Sigmoid colon (tissue), 7 donors: ENCODE results near the gene KRT80. TPM values are rescaled to one million over a fixed set of nuclear protein-coding genes. Genes with fewer than 3 reads are reported as not detected.
A peak's percentile ranks its signal among the peaks of the same experiment; 100 is the strongest.

Experiments used
- DNase-seq: peaks from one replicate; pipeline ENCODE4 v3.0.0-alpha.2; 2019
- H3K27ac ChIP-seq, 4 donors: fragments of 200-600 bp; sonication (generic); one replicate each; pipeline ENCODE4 v1.5.1; 2016 to 2019; ENCODE audit warnings: mild to moderate bottlenecking in 1 of 4
- H3K27me3 ChIP-seq, 3 donors: fragments of 200-600 bp; sonication (generic); one replicate each; pipeline ENCODE4 v1.5.1; 2019; ENCODE audit warnings: mild to moderate bottlenecking in 1 of 3
- H3K36me3 ChIP-seq, 4 donors: fragments of 200-600 bp; sonication (generic); one replicate each; pipeline ENCODE4 v1.5.1; 2016 to 2019
- H3K4me1 ChIP-seq, 4 donors: fragments of 200-600 bp; sonication (generic); one replicate each; pipeline ENCODE4 v1.5.1; 2017 to 2019
- H3K4me3 ChIP-seq, 4 donors: fragments of 200-600 bp; sonication (generic); one replicate each; pipeline ENCODE4 v1.5.1; 2017 to 2019; ENCODE audit warnings: mild to moderate bottlenecking in 2 of 4, moderate library complexity in 1 of 4
- H3K9me3 ChIP-seq, 4 donors: fragments of 200-600 bp in 3 of 4; sonication (generic) in 3 of 4; one replicate each; pipeline versions ENCODE4 v1.5.1 to v1.6.1; 2013 to 2019
- CTCF ChIP-seq, 4 experiments: fragments of 450-650 bp in 3 of 4; fragments of 200-600 bp in 1 of 4; IDR thresholded peaks; one replicate each; pipeline ENCODE4 v1.5.1; 2016 to 2019; ENCODE audit warnings: antibody characterized with exemption in 4 of 4, mild to moderate bottlenecking in 3 of 4, moderate library complexity in 2 of 4
- EP300 ChIP-seq, 4 donors: sonication (generic); formaldehyde crosslinking; IDR thresholded peaks; one replicate each; pipeline ENCODE4 v1.6.1; 2017; ENCODE audit warnings: antibody characterized with exemption in 4 of 4
- POLR2A ChIP-seq, 2 donors: fragments of 450-650 bp; IDR thresholded peaks; one replicate each; pipeline ENCODE4 v1.6.1; 2016; ENCODE audit warnings: antibody characterized with exemption in 2 of 2, mild to moderate bottlenecking in 2 of 2, moderate library complexity in 2 of 2
- POLR2AphosphoS5 ChIP-seq, 4 donors: sonication (generic); formaldehyde crosslinking; IDR thresholded peaks; one replicate each; pipeline ENCODE4 v1.6.1; 2017; ENCODE audit warnings: antibody characterized with exemption in 4 of 4
- WGBS, 2 donors: extraction: QIAGEN DNeasy Blood & Tissue Kit; methylation state at CpG; one replicate each; pipeline ENCODE4 v1.1.7; 2013; 5-methylcytosine and 5-hydroxymethylcytosine counted together
- intact Hi-C: fragments of 100-400 bp; cut with DNase I; formaldehyde crosslinking; loops from one replicate; pipeline ENCODE4 v1.15.1; 2023
- polyA plus RNA-seq, 3 donors: library from polyadenylated mRNA; stranded (reverse); fragments of 200-250 nt; gene quantifications; one replicate each; pipeline ENCODE4 v1.2.3, GENCODE V29; 2013
- total RNA-seq, 4 donors: library from RNA; depleted of rRNA; stranded (reverse); fragments of >200 nt; gene quantifications; one replicate each; pipeline ENCODE4 v1.1.0, GENCODE V29; 2016
- donor health status: healthy with polysubstance abuse.
- donor health status: Bipolar disorder and iron deficiency.
- donor health status: healthy.

KRT80 gene
- total and polyA plus RNA-seq, 7 donors: under 0.01 to 0.34 TPM; not detected in 5

- intact Hi-C loops: loop anchor here (2.0 to 10.0 kb wide), 2 partner anchors 170 to 428 kb away; no protein-coding TSS in a partner anchor
- DNase-seq: peak; percentile 84
- Histone ChIP-seq H3K4me1 (peaks cover 0 to 7% (median 6%) of the 10 kb centered on the region in 4 donors), H3K27me3 (no peaks in the 10 kb centered on the region), H3K9me3 (no peaks in the 10 kb centered on the region), H3K36me3 (no peaks in the 10 kb centered on the region), H3K4me3 (no peak overlapping the region), H3K27ac (no peak overlapping the region)
- peak; percentile 92 to 98 (median 94) for TF ChIP-seq CTCF (IDR thresholded peaks at IDR 0.05)
- TF ChIP-seq POLR2A (IDR thresholded peaks at IDR 0.05): no peak
- no peak for TF ChIP-seq EP300 (IDR thresholded peaks at IDR 0.05)
- 45 to 53% methylated on average over 15 of the region's 15 CpGs for WGBS, 2 donors
These were observed 34.9 kb downstream of the KRT80 start for GRCh38 chr12:52156757-52157565.

GRCh38 chr12:52156311-52156710, 35.5 kb downstream of the KRT80 start:
- DNase-seq: no peak
- intact Hi-C loops: loop anchor here (2.0 to 10.0 kb wide), 2 partner anchors 170 to 428 kb away; no protein-coding TSS in a partner anchor
- H3K27me3 ChIP-seq: no peaks in the 10 kb centered on the region
- no peaks in the 10 kb centered on the region for H3K36me3 ChIP-seq
- no peaks in the 10 kb centered on the region for H3K9me3 ChIP-seq
- peaks cover 0 to 11% (median 9%) of the 10 kb centered on the region in 4 donors for H3K4me1 ChIP-seq
- 74 to 84% methylated on average over 4 of the region's 4 CpGs for WGBS, 2 donors
- TF ChIP-seq CTCF (IDR thresholded peaks at IDR 0.05) (no peak), POLR2A (IDR thresholded peaks at IDR 0.05) (no peak), EP300 (IDR thresholded peaks at IDR 0.05) (no peak), POLR2AphosphoS5 (IDR thresholded peaks at IDR 0.05) (no peak)
- no peak overlapping the region for H3K4me3 ChIP-seq
- no peak overlapping the region for H3K27ac ChIP-seq

GRCh38 chr12:52155048-52155868, 36.6 kb downstream of the KRT80 start:
- TF ChIP-seq POLR2A (IDR thresholded peaks at IDR 0.05): no peak
- TF ChIP-seq EP300 (IDR thresholded peaks at IDR 0.05): no peak
- no peak for TF ChIP-seq POLR2AphosphoS5 (IDR thresholded peaks at IDR 0.05)
- no peak for TF ChIP-seq CTCF (IDR thresholded peaks at IDR 0.05)
- no peak overlapping the region for H3K4me3 ChIP-seq
- H3K9me3 ChIP-seq: no peaks in the 10 kb centered on the region
- H3K27ac ChIP-seq: peak overlapping the region in 1 of 4 donors; percentile 6
- intact Hi-C loops: loop anchor here (10.0 kb wide), 1 partner anchor 430 kb away; no protein-coding TSS in a partner anchor
- no peak for DNase-seq
- H3K36me3 ChIP-seq: no peaks in the 10 kb centered on the region
- H3K27me3 ChIP-seq: no peaks in the 10 kb centered on the region
- 27 to 53% methylated on average over 8 of the region's 8 CpGs for WGBS, 2 donors
- H3K4me1 ChIP-seq: peaks cover 0 to 11% (median 9%) of the 10 kb centered on the region in 4 donors

- peaks cover 0 to 30% (median 22%) of the 10 kb centered on the region in 4 donors for H3K4me1 ChIP-seq
- H3K36me3 ChIP-seq: no peaks in the 10 kb centered on the region
- TF ChIP-seq EP300 (IDR thresholded peaks at IDR 0.05) (no peak), CTCF (IDR thresholded peaks at IDR 0.05) (no peak), POLR2AphosphoS5 (IDR thresholded peaks at IDR 0.05) (no peak), POLR2A (IDR thresholded peaks at IDR 0.05) (no peak)
- 79 to 92% methylated on average over 5 of the region's 5 CpGs for WGBS, 2 donors
- no peaks in the 10 kb centered on the region for H3K9me3 ChIP-seq
- DNase-seq: no peak
- intact Hi-C loops: loop anchor here (2.0 to 10.0 kb wide), 3 partner anchors 432 to 829 kb away; no protein-coding TSS in a partner anchor
- no peak overlapping the region for H3K4me3 ChIP-seq
- no peaks in the 10 kb centered on the region for H3K27me3 ChIP-seq
- no peak overlapping the region for H3K27ac ChIP-seq
These were observed 38.9 kb downstream of the KRT80 start for GRCh38 chr12:52152905-52153317.
